Measurements from ENCODE around the gene INTS15.

INTS15 gene

DNA sequence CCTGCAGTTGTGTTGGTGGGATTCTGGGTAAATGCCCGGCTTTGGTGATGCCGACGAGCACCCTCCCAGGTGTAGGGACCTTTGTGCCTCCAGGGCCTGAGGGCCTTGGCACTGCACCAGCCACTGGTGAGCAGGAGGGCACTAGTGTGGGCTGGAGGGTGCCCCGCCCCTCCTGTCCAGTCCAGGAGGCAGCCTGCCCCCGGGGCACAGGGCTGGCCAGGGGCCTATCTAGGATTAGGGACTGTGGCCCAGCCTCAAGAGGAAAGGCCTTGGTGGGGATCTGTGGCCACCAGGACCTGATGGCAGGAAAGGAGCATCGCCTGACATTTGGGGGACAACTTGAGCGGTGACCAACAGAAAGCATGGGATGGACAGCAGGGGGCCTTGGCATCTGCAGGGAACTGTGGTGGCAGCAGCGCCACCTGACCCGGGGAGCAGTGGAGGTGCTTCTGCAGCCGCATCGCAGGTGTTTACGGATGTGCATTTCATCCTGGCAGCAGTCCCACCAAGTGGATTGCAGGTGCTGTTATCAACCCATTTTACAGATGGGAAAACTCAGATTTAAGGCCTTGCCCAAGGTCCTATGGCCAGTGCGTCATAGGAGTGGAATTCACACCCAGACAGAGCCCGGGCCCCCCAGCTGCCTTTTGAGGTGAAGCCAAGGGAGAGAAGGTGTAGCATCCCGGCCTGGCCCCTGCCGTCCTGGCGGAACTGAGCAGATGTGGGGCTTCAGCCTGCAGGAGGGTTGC is 58.4 kb downstream of the INTS15 start:
- FAIRE-seq (no peak), DNase-seq (ENCODE audit: insufficient read length, low spot score) (no peak)
- TF ChIP-seq POLR2A (IDR thresholded peaks at IDR 0.05; ENCODE audit: low read depth, low read length), result no peak

DNA sequence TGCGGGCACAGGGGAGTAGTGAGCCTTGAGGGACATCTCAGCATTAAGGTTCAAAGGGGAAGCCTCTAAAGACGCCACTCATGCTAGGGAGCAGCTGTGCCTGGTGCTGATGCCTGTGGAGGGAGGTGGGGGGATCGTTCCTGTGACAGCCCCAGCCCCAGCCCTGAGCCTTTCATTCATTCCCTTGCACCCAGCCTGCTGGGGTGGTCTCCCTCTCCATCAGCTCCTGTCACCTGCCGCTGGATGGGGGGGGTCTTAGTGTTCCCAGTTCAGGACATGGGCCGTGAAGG is 58.9 kb downstream of the INTS15 start:
- TF ChIP-seq POLR2A (IDR thresholded peaks at IDR 0.05; ENCODE audit: low read depth, low read length), result no peak
- no peak for DNase-seq (ENCODE audit: insufficient read length, low spot score)
- no peak for FAIRE-seq

DNA sequence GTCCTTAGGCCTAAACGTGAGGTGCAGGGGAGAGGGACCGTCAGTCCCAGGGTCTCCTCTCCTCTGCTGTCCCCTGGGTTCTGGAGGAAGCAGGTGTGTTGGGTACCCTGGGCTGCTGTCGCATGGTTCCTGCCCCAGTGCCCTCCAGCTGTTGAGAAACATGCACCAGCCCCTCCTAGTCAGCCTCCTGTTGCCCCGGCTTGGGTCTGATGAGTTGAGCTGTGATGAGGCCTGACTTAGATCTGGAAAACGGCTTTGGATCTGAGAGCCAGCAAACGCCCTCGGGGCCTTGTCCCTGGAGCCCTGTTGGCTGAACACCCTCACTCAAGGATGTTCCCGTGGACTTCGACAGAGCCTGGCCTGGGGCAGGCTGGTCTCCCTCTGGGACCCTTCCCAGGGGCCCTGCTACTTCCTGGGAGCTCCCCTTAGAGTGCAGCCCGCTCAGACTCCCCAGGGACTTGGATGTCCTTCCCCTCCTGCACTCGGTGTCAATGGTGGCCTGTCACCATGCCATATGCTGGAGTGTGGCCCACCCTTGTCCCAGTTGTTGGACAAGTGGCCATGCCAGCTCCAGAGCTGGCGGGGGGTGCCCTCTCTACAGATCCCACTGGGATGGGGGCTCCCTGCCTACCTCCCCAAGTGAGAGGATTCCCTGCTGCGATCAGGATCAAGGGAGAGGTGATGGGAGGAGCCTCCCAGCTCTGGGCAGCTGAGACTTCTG is 59.6 kb downstream of the INTS15 start:
- FAIRE-seq (no peak), DNase-seq (ENCODE audit: insufficient read length, low spot score) (no peak)
- no peak for TF ChIP-seq POLR2A (IDR thresholded peaks at IDR 0.05; ENCODE audit: low read depth, low read length)

DNA sequence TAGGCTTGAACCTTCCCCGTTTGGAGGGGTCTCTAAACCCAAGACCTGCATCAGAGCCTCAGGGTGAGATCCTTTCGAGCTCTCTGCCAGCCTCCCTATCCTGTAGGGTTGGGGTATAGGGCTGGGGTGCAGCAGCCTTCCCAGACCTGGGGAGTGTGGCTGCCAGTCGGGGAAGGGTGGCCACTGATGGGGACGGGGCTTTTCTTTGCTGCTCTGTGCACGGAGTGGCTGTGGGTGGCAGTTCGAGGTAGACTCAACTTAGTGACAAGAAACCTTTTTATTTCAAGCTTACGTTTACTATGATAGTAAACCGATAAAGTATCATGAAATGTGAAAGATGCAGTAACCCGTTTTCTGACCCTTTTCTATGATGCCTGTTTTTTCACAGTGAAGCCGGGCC is 60.3 kb downstream of the INTS15 start:
- no peak for DNase-seq (ENCODE audit: insufficient read length, low spot score)
- TF ChIP-seq POLR2A (IDR thresholded peaks at IDR 0.05; ENCODE audit: low read depth, low read length), result no peak
- no peak for FAIRE-seq

DNA sequence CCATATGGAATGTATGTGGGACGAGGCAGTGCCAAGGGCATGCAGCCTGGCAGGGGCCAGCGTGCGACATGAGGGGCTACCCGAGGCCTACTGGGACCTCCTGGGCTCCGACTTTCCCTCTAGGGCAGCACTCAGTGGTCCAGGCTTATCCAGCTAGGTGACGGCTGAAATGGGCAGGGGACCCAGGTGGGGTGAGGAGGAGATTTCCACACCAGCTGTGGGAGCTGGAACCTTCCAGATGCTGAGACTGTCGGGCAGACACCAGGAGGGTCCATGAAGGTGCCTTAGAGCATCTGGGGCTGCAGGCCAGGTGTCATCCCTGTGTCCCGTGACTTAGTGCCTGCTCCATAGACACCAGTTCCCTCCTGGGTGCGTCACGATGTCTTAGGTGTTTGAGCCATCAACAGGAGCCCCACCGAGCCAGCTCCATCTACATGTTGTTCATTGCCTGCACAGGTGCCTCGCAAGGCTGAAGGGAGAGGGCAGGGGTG is 60.7 kb downstream of the INTS15 start:
- TF ChIP-seq POLR2A (IDR thresholded peaks at IDR 0.05; ENCODE audit: low read depth, low read length), result no peak
- DNase-seq (ENCODE audit: insufficient read length, low spot score) (no peak), FAIRE-seq (no peak)

DNA sequence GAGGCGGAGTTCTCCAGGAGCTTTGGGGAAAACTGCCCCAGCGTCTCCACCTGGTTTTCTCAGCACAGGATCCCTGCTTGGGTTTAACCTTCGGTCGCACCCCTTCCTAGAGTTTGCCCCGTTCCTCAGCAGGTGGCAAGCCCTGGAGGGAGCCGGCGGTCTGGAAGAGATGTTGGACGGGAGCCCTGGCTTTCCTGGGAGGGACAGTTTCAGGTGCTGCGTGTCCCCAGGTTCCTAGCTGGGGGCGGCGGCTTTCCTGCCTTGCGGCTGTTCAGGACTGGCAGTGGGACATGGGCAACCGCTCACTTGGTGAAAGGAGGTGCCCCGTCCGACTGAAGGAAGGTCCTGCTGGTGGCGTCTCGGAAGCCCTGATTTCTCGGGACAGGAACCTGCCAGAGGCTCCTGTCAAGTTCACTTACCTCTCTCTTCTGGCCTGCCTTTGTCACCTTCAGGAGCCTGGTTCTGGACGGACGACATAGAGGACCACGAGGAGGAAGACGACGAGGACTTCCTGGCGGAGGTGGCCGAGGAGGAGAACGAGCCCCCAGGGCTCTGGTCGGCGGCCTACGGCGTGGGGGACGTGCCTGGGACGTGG is 62.1 kb downstream of the INTS15 start:
- no peak for FAIRE-seq
- TF ChIP-seq POLR2A (IDR thresholded peaks at IDR 0.05; ENCODE audit: low read depth, low read length), result no peak
- DNase-seq (ENCODE audit: insufficient read length, low spot score), result no peak

DNA sequence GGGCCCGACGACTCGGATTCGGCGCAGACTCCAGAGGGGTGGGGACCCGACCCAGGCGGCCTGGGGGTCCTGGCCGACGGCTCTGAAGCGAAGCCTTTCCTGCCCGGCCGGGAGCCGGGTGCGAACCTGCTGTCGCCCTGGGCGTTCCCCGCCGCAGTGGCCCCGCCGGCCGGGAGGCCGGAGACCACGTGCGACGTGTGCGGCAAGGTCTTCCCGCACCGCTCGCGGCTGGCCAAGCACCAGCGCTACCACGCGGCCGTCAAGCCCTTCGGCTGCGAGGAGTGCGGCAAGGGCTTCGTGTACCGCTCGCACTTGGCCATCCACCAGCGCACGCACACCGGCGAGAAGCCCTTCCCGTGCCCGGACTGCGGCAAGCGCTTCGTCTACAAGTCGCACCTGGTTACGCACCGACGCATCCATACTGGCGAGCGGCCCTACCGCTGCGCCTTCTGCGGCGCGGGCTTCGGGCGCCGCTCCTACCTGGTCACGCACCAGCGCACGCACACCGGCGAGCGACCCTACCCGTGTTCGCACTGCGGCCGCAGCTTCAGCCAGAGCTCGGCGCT is 62.7 kb downstream of the INTS15 start:
- FAIRE-seq, result no peak
- TF ChIP-seq POLR2A (IDR thresholded peaks at IDR 0.05; ENCODE audit: low read depth, low read length), result no peak
- no peak for DNase-seq (ENCODE audit: insufficient read length, low spot score)

DNA sequence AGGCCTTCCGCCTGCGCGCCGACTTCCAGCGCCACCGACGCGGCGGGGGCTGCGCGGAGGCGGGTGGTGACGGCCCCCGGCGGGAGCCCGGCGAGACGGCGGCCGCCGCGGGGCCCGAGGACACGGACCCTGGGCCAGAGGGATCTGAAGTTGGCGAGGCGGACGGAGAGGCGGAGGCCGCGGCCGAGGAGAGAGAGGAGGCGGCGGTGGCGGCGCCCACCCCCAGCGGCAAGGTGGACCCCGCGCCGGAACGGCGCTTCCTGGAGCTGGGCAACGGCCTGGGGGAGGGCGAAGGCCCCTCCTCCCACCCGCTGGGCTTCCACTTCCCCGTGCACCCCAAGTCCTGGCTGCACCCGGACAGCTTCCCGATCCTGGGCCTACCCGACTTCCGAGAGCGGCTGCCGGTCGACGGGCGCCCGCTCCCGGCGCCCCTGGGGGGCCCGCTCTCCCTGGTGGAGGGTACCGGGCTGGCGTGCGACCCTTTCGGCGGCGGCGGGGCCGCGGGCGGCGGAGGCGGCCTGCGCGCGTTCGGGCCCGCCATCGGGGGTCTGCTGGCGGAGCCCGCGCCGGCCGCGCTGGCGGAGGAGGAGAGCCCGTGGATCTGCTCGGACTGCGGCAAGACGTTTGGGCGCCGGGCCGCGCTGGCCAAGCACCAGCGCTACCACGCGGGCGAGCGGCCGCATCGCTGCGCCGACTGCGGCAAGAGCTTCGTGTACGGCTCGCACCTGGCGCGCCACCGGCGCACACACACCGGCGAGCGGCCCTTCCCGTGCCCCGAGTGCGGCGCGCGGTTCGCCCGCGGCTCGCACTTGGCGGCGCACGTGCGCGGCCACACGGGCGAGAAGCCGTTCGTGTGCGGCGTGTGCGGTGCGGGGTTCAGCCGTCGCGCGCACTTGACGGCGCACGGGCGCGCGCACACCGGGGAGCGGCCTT is 63.5 kb downstream of the INTS15 start:
- TF ChIP-seq POLR2A (IDR thresholded peaks at IDR 0.05; ENCODE audit: low read depth, low read length), result no peak
- no peak for FAIRE-seq
- DNase-seq (ENCODE audit: insufficient read length, low spot score), result no peak

DNA sequence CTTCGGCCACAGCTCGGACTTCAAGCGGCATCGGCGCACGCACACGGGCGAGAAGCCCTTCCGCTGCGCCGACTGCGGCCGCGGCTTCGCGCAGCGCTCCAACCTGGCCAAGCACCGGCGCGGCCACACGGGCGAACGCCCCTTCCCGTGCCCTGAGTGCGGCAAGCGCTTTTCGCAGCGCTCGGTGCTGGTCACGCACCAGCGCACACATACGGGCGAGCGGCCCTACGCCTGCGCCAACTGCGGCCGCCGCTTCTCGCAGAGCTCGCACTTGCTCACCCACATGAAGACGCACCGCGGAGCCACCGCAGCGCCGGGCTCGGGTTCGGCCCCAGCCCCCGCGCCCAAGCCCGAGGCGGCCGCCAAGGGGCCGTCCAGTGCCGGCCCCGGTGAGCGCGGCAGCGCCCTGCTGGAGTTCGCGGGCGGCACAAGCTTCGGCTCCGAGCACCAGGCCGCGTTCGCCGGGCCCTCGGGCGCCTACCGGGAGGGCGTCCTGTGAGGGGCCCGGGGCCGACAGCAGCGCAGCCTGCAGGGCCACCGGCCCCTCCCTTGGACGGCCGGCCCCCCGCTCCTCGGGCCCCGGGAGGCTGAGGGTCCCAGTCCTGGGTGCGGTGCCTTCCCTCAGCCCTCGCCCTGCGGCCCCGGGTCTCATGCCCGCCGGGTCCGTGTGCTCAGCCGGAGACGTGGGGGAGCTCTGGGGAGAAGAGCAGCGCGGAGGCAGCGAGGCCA is 64.5 kb downstream of the INTS15 start:
- FAIRE-seq (no peak), DNase-seq (ENCODE audit: insufficient read length, low spot score) (no peak)
- no peak for TF ChIP-seq POLR2A (IDR thresholded peaks at IDR 0.05; ENCODE audit: low read depth, low read length)

DNA sequence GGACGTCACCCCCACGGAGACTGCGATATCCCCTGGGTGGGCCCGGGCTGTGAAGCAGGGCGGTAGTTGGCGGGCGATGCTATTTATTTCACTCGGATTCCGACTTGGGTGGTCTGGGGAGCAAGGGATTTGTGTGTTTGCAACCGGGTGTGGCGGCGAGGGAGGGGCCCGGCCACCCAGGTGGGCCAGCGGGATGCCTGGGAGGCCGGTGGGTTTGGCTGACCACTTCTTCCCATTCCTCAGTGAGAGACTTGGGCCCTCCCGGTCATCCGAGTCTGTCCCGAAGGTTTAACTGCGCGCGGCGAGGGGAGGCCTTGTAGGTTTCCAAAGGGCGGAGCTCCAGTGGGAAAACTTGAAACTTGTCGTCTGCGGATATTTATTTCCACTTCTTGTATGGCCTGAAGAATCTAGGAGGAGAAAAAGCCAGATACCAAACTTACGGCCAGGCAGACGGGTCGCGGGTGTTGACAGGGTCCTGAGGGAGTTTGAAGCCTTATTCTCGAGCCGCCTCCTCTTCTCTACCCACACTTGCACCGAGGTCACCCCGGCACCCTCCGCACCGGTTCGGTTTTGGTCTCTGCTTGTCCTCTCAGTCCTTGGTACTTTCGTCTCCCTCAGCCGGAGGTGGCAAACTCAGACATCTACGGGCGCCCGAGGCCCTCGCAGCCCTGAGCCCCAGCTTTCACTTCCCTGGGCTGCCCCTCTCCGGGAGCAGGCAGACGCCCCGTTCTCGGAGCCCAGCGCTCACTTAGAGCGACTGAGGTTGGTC is 65.2 kb downstream of the INTS15 start:
- no peak for TF ChIP-seq POLR2A (IDR thresholded peaks at IDR 0.05; ENCODE audit: low read depth, low read length)
- FAIRE-seq, result no peak
- no peak for DNase-seq (ENCODE audit: insufficient read length, low spot score)

DNA sequence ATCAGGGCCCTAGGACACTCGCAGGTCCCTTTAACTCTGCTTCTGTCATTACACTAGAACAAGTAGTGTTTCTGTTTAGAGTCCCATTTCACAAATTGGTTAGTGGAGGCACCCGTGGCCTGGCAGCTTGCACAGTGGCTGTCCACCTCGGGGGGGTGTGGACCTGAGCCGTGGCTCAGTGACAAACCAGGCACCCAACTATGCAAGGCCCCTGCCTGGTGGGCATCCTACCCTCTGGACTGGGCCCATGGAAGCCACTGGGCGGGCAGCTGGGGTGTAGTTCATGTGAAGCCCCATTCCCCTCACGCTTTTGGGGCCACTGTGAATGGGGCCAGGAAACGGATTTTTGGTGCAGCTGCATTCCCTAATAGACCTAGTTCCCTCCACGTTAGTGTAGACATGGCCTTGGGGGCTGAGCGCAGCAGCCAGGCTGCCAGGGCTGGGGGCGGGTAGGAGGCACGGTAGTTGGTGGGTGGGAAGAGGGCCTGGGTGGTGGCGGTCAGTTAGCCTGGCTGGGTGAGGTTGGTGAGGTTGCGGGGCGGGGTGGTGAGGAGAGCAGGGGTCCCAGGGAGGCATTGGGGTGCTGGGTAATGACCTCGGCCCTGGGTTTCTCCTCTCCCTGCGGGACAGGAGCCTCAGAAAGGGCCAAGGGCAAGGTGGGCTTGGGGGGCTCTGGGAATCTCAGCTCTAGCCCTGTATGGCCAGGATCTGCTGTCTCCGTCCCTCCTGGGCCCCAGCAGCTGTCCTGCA is 66.0 kb downstream of the INTS15 start:
- DNase-seq (ENCODE audit: insufficient read length, low spot score), result no peak
- no peak for FAIRE-seq
- TF ChIP-seq POLR2A (IDR thresholded peaks at IDR 0.05; ENCODE audit: low read depth, low read length), result no peak

DNA sequence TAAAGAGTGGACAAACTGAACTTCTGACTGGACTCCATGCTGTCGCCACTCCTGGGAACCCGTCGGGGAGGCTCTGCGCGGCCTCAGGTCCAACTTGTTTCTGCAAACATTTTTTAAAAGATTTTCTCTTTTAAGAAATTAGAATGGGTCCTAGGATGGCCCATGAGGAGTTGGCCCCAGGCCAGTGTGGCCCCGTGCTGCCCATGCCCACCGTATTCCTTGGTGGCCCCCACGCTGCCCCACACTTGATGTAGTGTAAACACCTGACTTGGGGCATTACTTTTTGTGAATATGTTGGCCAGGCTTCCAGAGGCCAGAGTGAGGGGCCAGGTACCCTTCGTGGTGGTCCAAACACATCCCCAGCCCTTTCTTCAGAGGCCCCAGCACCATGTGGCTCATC is 66.6 kb downstream of the INTS15 start:
- TF ChIP-seq POLR2A (IDR thresholded peaks at IDR 0.05; ENCODE audit: low read depth, low read length), result no peak
- no peak for FAIRE-seq
- DNase-seq (ENCODE audit: insufficient read length, low spot score), result no peak

Data from H54 (cell line).